Limb (tissue), 2 donors: Measurements from ENCODE around the gene TSC22D3.

Experiments
- DNase-seq, 2 donors: peaks; one replicate each; pipeline ENCODE4 v3.0.0-alpha.2; 2016; ENCODE audit errors: extremely low spot score in 2 of 2

The TSC22D3 gene

GRCh38 chrX:107760304-107761077 lies 15.1 kb downstream of the TSC22D3 start:
- DNase-seq = no peak

- DNase-seq = no peak
Observed at GRCh38 chrX:107758231-107758766, 17.3 kb downstream of the TSC22D3 start.

GRCh38 chrX:107755721-107756120 lies 19.9 kb downstream of the TSC22D3 start:
- no peak for DNase-seq

- DNase-seq = no peak
Observed at GRCh38 chrX:107753187-107753586, 22.4 kb downstream of the TSC22D3 start.

GRCh38 chrX:107752714-107753113 lies 22.9 kb downstream of the TSC22D3 start:
- no peak for DNase-seq

- DNase-seq = no peak
Observed at GRCh38 chrX:107752043-107752442, 23.5 kb downstream of the TSC22D3 start.

GRCh38 chrX:107750861-107751445 lies 24.6 kb downstream of the TSC22D3 start:
- DNase-seq = peak; percentile 43 to 53

GRCh38 chrX:107750263-107750662 lies 25.3 kb downstream of the TSC22D3 start:
- no peak for DNase-seq

- DNase-seq = no peak
Observed at GRCh38 chrX:107748506-107748905, 27.1 kb downstream of the TSC22D3 start.

GRCh38 chrX:107747596-107748161 lies 27.9 kb downstream of the TSC22D3 start:
- DNase-seq = peak in 1 of 2 donors; percentile 23

- no peak for DNase-seq
Observed at GRCh38 chrX:107744868-107745267, 30.7 kb downstream of the TSC22D3 start.

GRCh38 chrX:107743995-107744394 lies 31.6 kb downstream of the TSC22D3 start:
- no peak for DNase-seq

GRCh38 chrX:107742700-107743191 lies 32.8 kb downstream of the TSC22D3 start:
- no peak for DNase-seq

GRCh38 chrX:107741404-107741790 lies 34.2 kb downstream of the TSC22D3 start:
- no peak for DNase-seq

GRCh38 chrX:107739541-107739940 lies 36.0 kb downstream of the TSC22D3 start:
- DNase-seq = no peak

GRCh38 chrX:107738768-107739167 lies 36.8 kb downstream of the TSC22D3 start:
- no peak for DNase-seq

- no peak for DNase-seq
Observed at GRCh38 chrX:107738272-107738671, 37.3 kb downstream of the TSC22D3 start.

GRCh38 chrX:107736781-107737531 lies 38.6 kb downstream of the TSC22D3 start:
- DNase-seq = no peak

- no peak for DNase-seq
Observed at GRCh38 chrX:107734646-107735045, 40.9 kb downstream of the TSC22D3 start.

- DNase-seq = no peak
Observed at GRCh38 chrX:107733686-107734085, 41.9 kb downstream of the TSC22D3 start.

- peak in 1 of 2 donors; percentile 47 for DNase-seq
Observed at GRCh38 chrX:107731831-107732502, 43.6 kb downstream of the TSC22D3 start.
